HCT116 (cell line): Measurements from ENCODE around the gene PDE6C.

ENCODE experiments used
- CTCF ChIP-seq, 3 experiments: fragments of 200-600 bp in 1 of 3; sonication (generic) in 1 of 3; IDR thresholded peaks in 2 of 3; conservative IDR thresholded peaks in 1 of 3; 2 replicates each; pipeline ENCODE4 v1.5.1; 2012 to 2017; ENCODE audit warnings: low read depth in 2 of 3, low read length in 2 of 3, antibody characterized with exemption in 1 of 3, borderline replicate concordance in 1 of 3, control low read depth in 1 of 3, mild to moderate bottlenecking in 1 of 3, mixed read lengths in 1 of 3, mixed run types in 1 of 3, moderate library complexity in 1 of 3; ENCODE audit not compliant: insufficient read depth in 1 of 3
- EZH2phosphoT487 ChIP-seq: fragments of 200-600 bp; IDR thresholded peaks from 2 replicates; pipeline ENCODE4 v1.6.1; 2018; ENCODE audit warnings: antibody characterized with exemption, borderline replicate concordance
- POLR2AphosphoS5 ChIP-seq: IDR thresholded peaks from 2 replicates; pipeline ENCODE4 v1.6.1; 2011; ENCODE audit warnings: mild to moderate bottlenecking, low read depth, low read length, moderate library complexity
- REST ChIP-seq: IDR thresholded peaks from 2 replicates; pipeline ENCODE4 v1.6.1; 2012; ENCODE audit warnings: low read depth
- SIN3A ChIP-seq: IDR thresholded peaks from 2 replicates; pipeline ENCODE4 v1.6.1; 2012; ENCODE audit warnings: low read depth
- SRF ChIP-seq: IDR thresholded peaks from 2 replicates; pipeline ENCODE4 v1.6.1; 2012; ENCODE audit warnings: low read depth
- YY1 ChIP-seq: IDR thresholded peaks from 2 replicates; pipeline ENCODE4 v1.6.1; 2011; ENCODE audit warnings: low read length, low read depth, moderate library complexity, mild to moderate bottlenecking; ENCODE audit not compliant: insufficient replicate concordance; ENCODE audit errors: extremely low read depth
- ZNF274 ChIP-seq: fragments of 200-500 bp; sonication (Bioruptor generic); IDR thresholded peaks from 2 replicates; pipeline ENCODE4 v1.6.1; 2014; ENCODE audit warnings: mild to moderate bottlenecking, low read depth, low read length, inconsistent platforms

GRCh38 chr10:93622942-93623341, 10.6 kb downstream of the PDE6C start:
- TF ChIP-seq REST, result no peak
- no peak for TF ChIP-seq YY1
- TF ChIP-seq SIN3A, result no peak
- TF ChIP-seq SRF, result no peak
- no peak for TF ChIP-seq CTCF (IDR thresholded peaks at IDR 0.05 in 2 of 3, conservative IDR thresholded peaks at IDR 0.05 in 1 of 3; ENCODE audit: borderline replicate concordance in 1 of 3, insufficient read depth in 1 of 3, low read depth in 2 of 3, low read length in 2 of 3)
- TF ChIP-seq POLR2AphosphoS5, result no peak
- TF ChIP-seq ZNF274, result no peak
- no peak for TF ChIP-seq EZH2phosphoT487
